HCT116 (cell line): ENCODE measurements around the gene C5AR2. TPM values are rescaled to one million over a fixed set of nuclear protein-coding genes. Genes with fewer than 3 reads are reported as not detected.

Experiments
- ATAC-seq: fragments of 200-7000 bp; cut with Tn5 transposase; 2 replicates; pipeline ENCODE4 v1.9.1; 2020; ENCODE audit warnings: mild to moderate bottlenecking, moderate library complexity
- BruUV-seq: library from RNA; stranded (reverse); fragments of 400-500 nt; replicated peaks from 2 replicates; lab custom pipeline; 2021; lab: Mats Ljungman, UMichigan
- CTCF ChIA-PET: fragments of 300-600 bp; sonication (Branson Sonifier 250); formaldehyde crosslinking; loops from one replicate; lab custom pipeline; 2021; ENCODE audit warnings: antibody characterized with exemption; lab: Charles Lee
- POLR2A ChIA-PET: fragments of 300-600, 350-600 bp; sonication (Branson Sonifier 250); formaldehyde crosslinking; loops from one replicate; lab custom pipeline; 2021; ENCODE audit warnings: antibody characterized with exemption; lab: Charles Lee
- RAD21 ChIA-PET, 2 experiments: fragments of 300-600 bp; sonication (Branson Sonifier 250); formaldehyde crosslinking; loops; one replicate each; lab custom pipeline; 2023; ENCODE audit warnings: low total read pairs in 2 of 2; ENCODE audit not compliant: uncharacterized antibody in 2 of 2, unreplicated experiment in 2 of 2, low non-redundant PET in 1 of 2; lab: Charles Lee
- DNase-seq: peaks from one replicate; pipeline ENCODE4 v3.0.0-alpha.2; 2010; ENCODE audit warnings: low read depth, low spot score
- H2AFZ ChIP-seq: fragments of 200-600 bp; shearing (Covaris generic), sonication (generic); 2 replicates; pipeline ENCODE4 v1.6.1; 2017; ENCODE audit warnings: low read depth, mixed run types, mixed read lengths, antibody characterized with exemption, low read length; ENCODE audit not compliant: poor library complexity, severe bottlenecking
- H3K27ac ChIP-seq: 2 replicates; pipeline ENCODE4 v1.5.1; 2012; ENCODE audit warnings: low read depth, low read length
- H3K27me3 ChIP-seq: fragments of 200-600 bp; sonication (generic); 2 replicates; pipeline ENCODE4 v1.6.1; 2016; ENCODE audit warnings: mixed run types, low read length, mixed read lengths; ENCODE audit not compliant: insufficient read depth
- H3K36me3 ChIP-seq, 2 experiments: fragments of 200-500 bp in 1 of 2; fragments of 200-600 bp in 1 of 2; sonication (Bioruptor generic) in 1 of 2; sonication (generic) in 1 of 2; 2 replicates each; pipeline versions ENCODE4 v1.5.1 to v1.6.1; 2014 to 2016; ENCODE audit warnings: low read length in 2 of 2, inconsistent platforms in 1 of 2, mixed read lengths in 1 of 2, mixed run types in 1 of 2; ENCODE audit not compliant: insufficient read depth in 2 of 2, control insufficient read depth in 1 of 2
- H3K4me1 ChIP-seq, 2 experiments: fragments of 200-600 bp in 1 of 2; sonication (generic) in 1 of 2; 2 replicates each; pipeline versions ENCODE4 v1.5.1 to v1.6.1; 2012 to 2017; ENCODE audit warnings: low read length in 2 of 2, inconsistent platforms in 1 of 2, mild to moderate bottlenecking in 1 of 2, mixed read lengths in 1 of 2, mixed run types in 1 of 2, moderate library complexity in 1 of 2; ENCODE audit not compliant: insufficient read depth in 2 of 2, control insufficient read depth in 1 of 2
- H3K4me2 ChIP-seq: fragments of 200-600 bp; sonication (generic); 2 replicates; pipeline ENCODE4 v1.6.1; 2017; ENCODE audit warnings: mixed run types, low read length, mixed read lengths
- H3K4me3 ChIP-seq, 2 experiments: fragments of 200-600 bp in 1 of 2; sonication (generic) in 1 of 2; replicated peaks in 1 of 2; 2 replicates each; pipeline ENCODE4 v1.5.1; 2011 to 2016; ENCODE audit warnings: low read length in 2 of 2, control low read depth in 1 of 2, low read depth in 1 of 2, mild to moderate bottlenecking in 1 of 2, mixed read lengths in 1 of 2, mixed run types in 1 of 2
- H3K79me2 ChIP-seq: fragments of 200-600 bp; sonication (generic); 2 replicates; pipeline ENCODE4 v1.6.1; 2017; ENCODE audit warnings: mild to moderate bottlenecking, mixed run types, low read length, moderate library complexity, mixed read lengths; ENCODE audit not compliant: insufficient read depth
- H3K9ac ChIP-seq: fragments of 200-600 bp; sonication (generic); 2 replicates; pipeline ENCODE4 v1.6.1; 2016; ENCODE audit warnings: low read length, mixed read lengths
- H3K9me2 ChIP-seq: fragments of 200-600 bp; sonication (generic), shearing (Covaris generic); 2 replicates; pipeline ENCODE4 v1.6.1; 2017; ENCODE audit warnings: mixed run types, mild to moderate bottlenecking, moderate library complexity; ENCODE audit not compliant: insufficient read depth
- H3K9me3 ChIP-seq, 2 experiments: fragments of 200-500 bp in 1 of 2; fragments of 200-600 bp in 1 of 2; sonication (Bioruptor generic) in 1 of 2; sonication (generic) in 1 of 2; 2 replicates each; pipeline ENCODE4 v1.6.1; 2014 to 2017; ENCODE audit warnings: low read length in 2 of 2, mixed read lengths in 2 of 2, inconsistent platforms in 1 of 2, low read depth in 1 of 2, mild to moderate bottlenecking in 1 of 2, mixed run types in 1 of 2, moderate library complexity in 1 of 2; ENCODE audit not compliant: control insufficient read depth in 1 of 2, insufficient read depth in 1 of 2
- H4K20me1 ChIP-seq: fragments of 200-600 bp; sonication (generic), shearing (Covaris generic); 2 replicates; pipeline ENCODE4 v1.6.1; 2017; ENCODE audit warnings: mixed run types, mild to moderate bottlenecking, moderate library complexity; ENCODE audit not compliant: insufficient read depth
- CBX3 ChIP-seq: IDR thresholded peaks from 2 replicates; pipeline ENCODE4 v1.6.1; 2012; ENCODE audit warnings: low read depth
- EZH2 ChIP-seq: fragments of 200-600 bp; sonication (generic); IDR thresholded peaks from 2 replicates; pipeline ENCODE4 v1.6.1; 2017; ENCODE audit warnings: antibody characterized with exemption, mixed run types
- JUND ChIP-seq: IDR thresholded peaks from 2 replicates; pipeline ENCODE4 v1.6.1; 2012
- POLR2A ChIP-seq: IDR thresholded peaks from 2 replicates; pipeline ENCODE4 v1.7.0; 2011; ENCODE audit warnings: borderline replicate concordance; ENCODE audit not compliant: insufficient read depth, insufficient read length; ENCODE audit errors: extremely low read depth
- POLR2AphosphoS5 ChIP-seq: IDR thresholded peaks from 2 replicates; pipeline ENCODE4 v1.6.1; 2011; ENCODE audit warnings: mild to moderate bottlenecking, low read depth, low read length, moderate library complexity
- SIN3A ChIP-seq: IDR thresholded peaks from 2 replicates; pipeline ENCODE4 v1.6.1; 2012; ENCODE audit warnings: low read depth
- YY1 ChIP-seq: IDR thresholded peaks from 2 replicates; pipeline ENCODE4 v1.6.1; 2011; ENCODE audit warnings: low read length, low read depth, moderate library complexity, mild to moderate bottlenecking; ENCODE audit not compliant: insufficient replicate concordance; ENCODE audit errors: extremely low read depth
- intact Hi-C: fragments of 100-400 bp; cut with micrococcal nuclease; formaldehyde crosslinking; loops from 2 replicates; pipeline ENCODE4 v1.10.0; 2022
- total RNA-seq: library from RNA; stranded (reverse); gene quantifications from one replicate; pipeline ENCODE4 v1.2.1, GENCODE V29; 2021; ENCODE audit not compliant: unreplicated experiment
- TF ChIP-seq, protein P1 (sequence below): IDR thresholded peaks from 2 replicates; pipeline ENCODE4 v1.6.1; 2012; ENCODE audit warnings: low read depth

C5AR2 gene
- total RNA-seq, 1 experiment from 2014 or later = 0.12 TPM

DNA sequence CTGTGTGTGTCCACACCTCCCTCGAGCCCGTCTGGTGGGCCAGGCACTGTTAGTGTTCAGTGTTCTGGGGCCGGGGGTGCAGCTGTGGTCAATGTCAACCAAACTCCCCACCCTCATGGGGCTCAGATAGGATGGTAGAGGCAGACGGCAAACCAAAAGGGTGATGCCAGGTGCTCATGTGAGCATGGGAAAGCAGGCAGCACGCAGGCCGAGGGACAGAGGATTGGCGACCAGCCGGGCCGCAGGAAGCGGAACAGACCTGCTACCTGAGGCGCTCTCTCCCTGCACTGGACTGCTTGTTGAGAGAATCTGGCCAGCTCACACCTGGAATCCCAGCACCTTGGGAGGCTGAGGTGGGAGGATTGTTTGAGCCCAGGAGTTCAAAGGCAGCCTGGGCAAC is 46.3 kb downstream of the C5AR2 start:
- CTCF ChIA-PET = no interaction called here
- H3K79me2 ChIP-seq = no peaks in the 10 kb centered on the region
- H3K36me3 ChIP-seq = peaks cover 19 to 49% of the 10 kb centered on the region in 2 experiments; a peak in 3 of 4 replicates
- no peak overlapping the region for H2AFZ ChIP-seq
- RAD21 ChIA-PET = no interaction called here
- H3K9me3 ChIP-seq = no peaks in the 10 kb centered on the region
- ATAC-seq (no peak), DNase-seq (no peak)
- no peak overlapping the region for H3K9ac ChIP-seq
- H3K9me2 ChIP-seq = no peaks in the 10 kb centered on the region
- BruUV-seq = no TSS peak
- intact Hi-C loops = no loop called here
- POLR2A ChIA-PET = no interaction called here
- H3K4me2 ChIP-seq = no peak overlapping the region
- no peaks in the 10 kb centered on the region for H4K20me1 ChIP-seq
- H3K27ac ChIP-seq = no peak overlapping the region
- TF ChIP-seq SIN3A (no peak), POLR2A (no peak), CBX3 (no peak), EZH2 (no peak), POLR2AphosphoS5 (no peak), YY1 (no peak), JUND (no peak)
- TF ChIP-seq, protein P1, sequence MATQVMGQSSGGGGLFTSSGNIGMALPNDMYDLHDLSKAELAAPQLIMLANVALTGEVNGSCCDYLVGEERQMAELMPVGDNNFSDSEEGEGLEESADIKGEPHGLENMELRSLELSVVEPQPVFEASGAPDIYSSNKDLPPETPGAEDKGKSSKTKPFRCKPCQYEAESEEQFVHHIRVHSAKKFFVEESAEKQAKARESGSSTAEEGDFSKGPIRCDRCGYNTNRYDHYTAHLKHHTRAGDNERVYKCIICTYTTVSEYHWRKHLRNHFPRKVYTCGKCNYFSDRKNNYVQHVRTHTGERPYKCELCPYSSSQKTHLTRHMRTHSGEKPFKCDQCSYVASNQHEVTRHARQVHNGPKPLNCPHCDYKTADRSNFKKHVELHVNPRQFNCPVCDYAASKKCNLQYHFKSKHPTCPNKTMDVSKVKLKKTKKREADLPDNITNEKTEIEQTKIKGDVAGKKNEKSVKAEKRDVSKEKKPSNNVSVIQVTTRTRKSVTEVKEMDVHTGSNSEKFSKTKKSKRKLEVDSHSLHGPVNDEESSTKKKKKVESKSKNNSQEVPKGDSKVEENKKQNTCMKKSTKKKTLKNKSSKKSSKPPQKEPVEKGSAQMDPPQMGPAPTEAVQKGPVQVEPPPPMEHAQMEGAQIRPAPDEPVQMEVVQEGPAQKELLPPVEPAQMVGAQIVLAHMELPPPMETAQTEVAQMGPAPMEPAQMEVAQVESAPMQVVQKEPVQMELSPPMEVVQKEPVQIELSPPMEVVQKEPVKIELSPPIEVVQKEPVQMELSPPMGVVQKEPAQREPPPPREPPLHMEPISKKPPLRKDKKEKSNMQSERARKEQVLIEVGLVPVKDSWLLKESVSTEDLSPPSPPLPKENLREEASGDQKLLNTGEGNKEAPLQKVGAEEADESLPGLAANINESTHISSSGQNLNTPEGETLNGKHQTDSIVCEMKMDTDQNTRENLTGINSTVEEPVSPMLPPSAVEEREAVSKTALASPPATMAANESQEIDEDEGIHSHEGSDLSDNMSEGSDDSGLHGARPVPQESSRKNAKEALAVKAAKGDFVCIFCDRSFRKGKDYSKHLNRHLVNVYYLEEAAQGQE = no peak
- no peak overlapping the region for H3K4me3 ChIP-seq
- H3K27me3 ChIP-seq = no peaks in the 10 kb centered on the region
- H3K4me1 ChIP-seq = 0 out of 4 replicates have a peak, but pooled peaks cover 0 to under 1% of the 10 kb centered on the region in 2 experiments
